Esophagus squamous epithelium (tissue), 4 donors: ENCODE measurements around the gene TSPAN14.

Source experiments
- CTCF ChIP-seq, 6 experiments: fragments of 450-650 bp in 4 of 6; fragments of 200-600 bp in 2 of 6; sonication (generic) in 2 of 6; IDR thresholded peaks; one replicate each; pipeline ENCODE4 v1.5.1; 2016 to 2019; ENCODE audit warnings: antibody characterized with exemption in 6 of 6, mild to moderate bottlenecking in 4 of 6, moderate library complexity in 4 of 6
- POLR2A ChIP-seq, 4 donors: fragments of 450-650 bp; IDR thresholded peaks; one replicate each; pipeline ENCODE4 v1.6.1; 2017; ENCODE audit warnings: antibody characterized with exemption in 4 of 4, mild to moderate bottlenecking in 4 of 4, moderate library complexity in 3 of 4

GRCh38 chr10:80571352-80571751, 117.2 kb downstream of the TSPAN14 start:
- TF ChIP-seq CTCF (IDR thresholded peaks at IDR 0.05) (no peak), POLR2A (IDR thresholded peaks at IDR 0.05) (no peak)
